ENCODE data around the gene MAL.

Gene MAL

GRCh38 chr2:94993176-94994062, 32.1 kb upstream of the MAL start:
- no peaks in the 10 kb centered on the region for H3K9me3 ChIP-seq (ENCODE audit: control insufficient read depth, insufficient read depth, low read length)
- H3K9ac ChIP-seq (ENCODE audit: low read depth, low read length), result no peak overlapping the region
- no peaks in the 10 kb centered on the region for H3K4me1 ChIP-seq (ENCODE audit: insufficient read depth, low read length)
- no peaks in the 10 kb centered on the region for H3K36me3 ChIP-seq (ENCODE audit: insufficient read depth, low read length)

GRCh38 chr2:94994063-94994913, 31.2 kb upstream of the MAL start:
- Histone ChIP-seq H3K9ac (ENCODE audit: low read depth, low read length) (no peak overlapping the region), H3K36me3 (ENCODE audit: insufficient read depth, low read length) (no peaks in the 10 kb centered on the region), H3K4me1 (ENCODE audit: insufficient read depth, low read length) (no peaks in the 10 kb centered on the region), H3K9me3 (ENCODE audit: control insufficient read depth, insufficient read depth, low read length) (no peaks in the 10 kb centered on the region)

GRCh38 chr2:94994914-94995552, 30.5 kb upstream of the MAL start:
- Histone ChIP-seq H3K9me3 (ENCODE audit: control insufficient read depth, insufficient read depth, low read length) (no peaks in the 10 kb centered on the region), H3K36me3 (ENCODE audit: insufficient read depth, low read length) (no peaks in the 10 kb centered on the region), H3K4me1 (ENCODE audit: insufficient read depth, low read length) (no peaks in the 10 kb centered on the region), H3K9ac (ENCODE audit: low read depth, low read length) (no peak overlapping the region)

GRCh38 chr2:94995553-94996304, 29.8 kb upstream of the MAL start:
- H3K9me3 ChIP-seq (ENCODE audit: control insufficient read depth, insufficient read depth, low read length), result no peaks in the 10 kb centered on the region
- no peak overlapping the region for H3K9ac ChIP-seq (ENCODE audit: low read depth, low read length)
- H3K36me3 ChIP-seq (ENCODE audit: insufficient read depth, low read length), result no peaks in the 10 kb centered on the region
- H3K4me1 ChIP-seq (ENCODE audit: insufficient read depth, low read length), result no peaks in the 10 kb centered on the region

- Histone ChIP-seq H3K9me3 (ENCODE audit: control insufficient read depth, insufficient read depth, low read length) (no peaks in the 10 kb centered on the region), H3K36me3 (ENCODE audit: insufficient read depth, low read length) (no peaks in the 10 kb centered on the region), H3K4me1 (ENCODE audit: insufficient read depth, low read length) (no peaks in the 10 kb centered on the region), H3K9ac (ENCODE audit: low read depth, low read length) (no peak overlapping the region)
These were observed 29.0 kb upstream of the MAL start for GRCh38 chr2:94996305-94997100.

- Histone ChIP-seq H3K4me1 (ENCODE audit: insufficient read depth, low read length) (no peaks in the 10 kb centered on the region), H3K9ac (ENCODE audit: low read depth, low read length) (no peak overlapping the region; the same call in 1 of the 2 replicates), H3K9me3 (ENCODE audit: control insufficient read depth, insufficient read depth, low read length) (no peaks in the 10 kb centered on the region), H3K36me3 (ENCODE audit: insufficient read depth, low read length) (no peaks in the 10 kb centered on the region)
These were observed 27.3 kb upstream of the MAL start for GRCh38 chr2:94997981-94998930.

GRCh38 chr2:94999431-94999883, 26.1 kb upstream of the MAL start:
- H3K4me1 ChIP-seq (ENCODE audit: insufficient read depth, low read length), result no peaks in the 10 kb centered on the region
- no peaks in the 10 kb centered on the region for H3K36me3 ChIP-seq (ENCODE audit: insufficient read depth, low read length)
- H3K9me3 ChIP-seq (ENCODE audit: control insufficient read depth, insufficient read depth, low read length), result no peaks in the 10 kb centered on the region
- H3K9ac ChIP-seq (ENCODE audit: low read depth, low read length), result no peak overlapping the region

GRCh38 chr2:95001051-95001562, 24.4 kb upstream of the MAL start:
- Histone ChIP-seq H3K9ac (ENCODE audit: low read depth, low read length) (no peak overlapping the region), H3K4me1 (ENCODE audit: insufficient read depth, low read length) (no peaks in the 10 kb centered on the region), H3K9me3 (ENCODE audit: control insufficient read depth, insufficient read depth, low read length) (no peaks in the 10 kb centered on the region), H3K36me3 (ENCODE audit: insufficient read depth, low read length) (no peaks in the 10 kb centered on the region)

- no peaks in the 10 kb centered on the region for H3K36me3 ChIP-seq (ENCODE audit: insufficient read depth, low read length)
- H3K9me3 ChIP-seq (ENCODE audit: control insufficient read depth, insufficient read depth, low read length), result no peaks in the 10 kb centered on the region
- H3K4me1 ChIP-seq (ENCODE audit: insufficient read depth, low read length), result no peaks in the 10 kb centered on the region
- no peak overlapping the region for H3K9ac ChIP-seq (ENCODE audit: low read depth, low read length)
These were observed 23.8 kb upstream of the MAL start for GRCh38 chr2:95001701-95002100.

GRCh38 chr2:95002498-95002897, 23.0 kb upstream of the MAL start:
- H3K9ac ChIP-seq (ENCODE audit: low read depth, low read length), result no peak overlapping the region
- no peaks in the 10 kb centered on the region for H3K36me3 ChIP-seq (ENCODE audit: insufficient read depth, low read length)
- no peaks in the 10 kb centered on the region for H3K4me1 ChIP-seq (ENCODE audit: insufficient read depth, low read length)
- no peaks in the 10 kb centered on the region for H3K9me3 ChIP-seq (ENCODE audit: control insufficient read depth, insufficient read depth, low read length)

- no peaks in the 10 kb centered on the region for H3K36me3 ChIP-seq (ENCODE audit: insufficient read depth, low read length)
- no peak overlapping the region for H3K9ac ChIP-seq (ENCODE audit: low read depth, low read length)
- H3K9me3 ChIP-seq (ENCODE audit: control insufficient read depth, insufficient read depth, low read length), result no peaks in the 10 kb centered on the region
These were observed 21.2 kb upstream of the MAL start for GRCh38 chr2:95004287-95004686.

GRCh38 chr2:95004711-95005110, 20.8 kb upstream of the MAL start:
- H3K9me3 ChIP-seq (ENCODE audit: control insufficient read depth, insufficient read depth, low read length), result no peaks in the 10 kb centered on the region

More at GRCh38 chr2:95004287-95004686, 21.2 kb upstream of the MAL start:
- no peaks in the 10 kb centered on the region for H3K4me1 ChIP-seq (ENCODE audit: insufficient read depth, low read length)

More at GRCh38 chr2:95004711-95005110, 20.8 kb upstream of the MAL start:
- Histone ChIP-seq H3K36me3 (ENCODE audit: insufficient read depth, low read length) (no peaks in the 10 kb centered on the region), H3K9ac (ENCODE audit: low read depth, low read length) (no peak overlapping the region), H3K4me1 (ENCODE audit: insufficient read depth, low read length) (no peaks in the 10 kb centered on the region)
